Liver (tissue), 9 donors: ENCODE data around the gene OR10A6. TPM values are rescaled to one million over a fixed set of nuclear protein-coding genes. Genes with fewer than 3 reads are reported as not detected.

ENCODE experiments used
- DNase-seq: peaks from one replicate; pipeline ENCODE4 v3.0.0-alpha.2; 2017; ENCODE audit warnings: low spot score
- H3K27ac ChIP-seq, 2 donors: one replicate each; pipeline ENCODE4 v1.7.0; 2013; ENCODE audit warnings: inconsistent platforms in 2 of 2, low read length in 2 of 2, control low read depth in 1 of 2, low read depth in 1 of 2, mild to moderate bottlenecking in 1 of 2
- H3K27me3 ChIP-seq, 4 donors: one replicate each; pipeline versions ENCODE4 v1.6.1 to v1.7.0; 2013; ENCODE audit warnings: low read length in 3 of 4, inconsistent platforms in 1 of 4, mild to moderate bottlenecking in 1 of 4, moderate library complexity in 1 of 4; ENCODE audit not compliant: control insufficient read depth in 4 of 4, insufficient read depth in 4 of 4
- H3K36me3 ChIP-seq, 4 donors: one replicate each; pipeline versions ENCODE4 v1.6.1 to v1.7.0; 2013; ENCODE audit warnings: low read length in 3 of 4, mild to moderate bottlenecking in 3 of 4, low read depth in 1 of 4, moderate library complexity in 1 of 4; ENCODE audit not compliant: control insufficient read depth in 4 of 4, insufficient read depth in 3 of 4
- H3K4me1 ChIP-seq, 4 donors: one replicate each; pipeline versions ENCODE4 v1.6.1 to v1.7.0; 2013; ENCODE audit warnings: low read length in 3 of 4, mild to moderate bottlenecking in 3 of 4, moderate library complexity in 1 of 4; ENCODE audit not compliant: control insufficient read depth in 4 of 4, insufficient read depth in 4 of 4
- H3K4me3 ChIP-seq, 3 donors: one replicate each; pipeline versions ENCODE4 v1.6.1 to v1.7.0; 2013; ENCODE audit warnings: low read length in 3 of 3, control low read depth in 1 of 3, low read depth in 1 of 3, mild to moderate bottlenecking in 1 of 3
- H3K9ac ChIP-seq, 2 donors: one replicate each; pipeline ENCODE4 v1.7.0; 2013; ENCODE audit warnings: low read length in 2 of 2, mild to moderate bottlenecking in 2 of 2, moderate library complexity in 2 of 2, control low read depth in 1 of 2, low read depth in 1 of 2
- H3K9me3 ChIP-seq, 4 donors: one replicate each; pipeline versions ENCODE4 v1.6.1 to v1.7.0; 2013; ENCODE audit warnings: low read length in 3 of 4; ENCODE audit not compliant: control insufficient read depth in 4 of 4
- FOXA1 ChIP-seq: IDR thresholded peaks from 2 replicates; pipeline ENCODE4 v1.6.1; 2016; ENCODE audit warnings: antibody characterized with exemption
- FOXA2 ChIP-seq: IDR thresholded peaks from 2 replicates; pipeline ENCODE4 v1.6.1; 2016; ENCODE audit warnings: antibody characterized with exemption
- GABPA ChIP-seq, 2 donors: IDR thresholded peaks in 1 of 2; conservative IDR thresholded peaks in 1 of 2; 2 replicates each; pipeline ENCODE4 v1.6.1; 2016; ENCODE audit warnings: antibody characterized with exemption in 2 of 2, mild to moderate bottlenecking in 1 of 2, moderate library complexity in 1 of 2
- HNF4A ChIP-seq, 2 donors: conservative IDR thresholded peaks; 2 replicates each; pipeline ENCODE4 v1.6.1; 2016; ENCODE audit warnings: antibody characterized with exemption in 2 of 2, mild to moderate bottlenecking in 2 of 2
- HNF4G ChIP-seq: IDR thresholded peaks from 2 replicates; pipeline ENCODE4 v1.6.1; 2016; ENCODE audit warnings: antibody characterized with exemption
- NR2F2 ChIP-seq: IDR thresholded peaks from 2 replicates; pipeline ENCODE4 v1.6.1; 2016; ENCODE audit warnings: antibody characterized with exemption
- REST ChIP-seq: IDR thresholded peaks from 2 replicates; pipeline ENCODE4 v1.6.1; 2016; ENCODE audit warnings: antibody characterized with exemption, mild to moderate bottlenecking
- RXRA ChIP-seq, 2 donors: IDR thresholded peaks; 2 replicates each; pipeline ENCODE4 v1.6.1; 2017 to 2018; ENCODE audit warnings: antibody characterized with exemption in 2 of 2, mild to moderate bottlenecking in 1 of 2
- SP1 ChIP-seq: IDR thresholded peaks from 2 replicates; pipeline ENCODE4 v1.6.1; 2018; ENCODE audit warnings: antibody characterized with exemption, mild to moderate bottlenecking
- TAF1 ChIP-seq: conservative IDR thresholded peaks from 2 replicates; pipeline ENCODE4 v1.6.1; 2016; ENCODE audit warnings: antibody characterized with exemption, mild to moderate bottlenecking
- YY1 ChIP-seq: IDR thresholded peaks from 2 replicates; pipeline ENCODE4 v1.6.1; 2016; ENCODE audit warnings: antibody characterized with exemption, mild to moderate bottlenecking
- WGBS: extraction: QIAGEN DNeasy Blood & Tissue Kit; methylation state at CpG from one replicate; pipeline ENCODE4 v1.1.7; 2013; 5-methylcytosine and 5-hydroxymethylcytosine counted together
- polyA plus RNA-seq, 2 donors: library from polyadenylated mRNA; stranded (reverse) in 1 of 2; unstranded in 1 of 2; fragments of 200-250 nt in 1 of 2; fragments of >200 nt in 1 of 2; fragmentation: Nextera tagmentation in 1 of 2; extraction: Ambion mirVana in 1 of 2; gene quantifications; one replicate each; pipeline versions ENCODE4 v1.2.1 to v1.2.3, GENCODE V29; 2013 to 2015
- total RNA-seq, 2 donors: library from RNA; depleted of rRNA; stranded (reverse); fragments of >200 nt; gene quantifications; one replicate each; pipeline ENCODE4 v1.2.3, GENCODE V29; 2014
- TF ChIP-seq, protein P1 (sequence below): IDR thresholded peaks from 2 replicates; pipeline ENCODE4 v1.6.1; 2016; ENCODE audit warnings: antibody characterized with exemption
- TF ChIP-seq, protein P2 (sequence below): IDR thresholded peaks from 2 replicates; pipeline ENCODE4 v1.6.1; 2016; ENCODE audit warnings: antibody characterized with exemption
- donor health status: healthy.
- donor health status: healthy.
- donor health status: healthy.
- donor health status: healthy.
- donor health status: healthy.

Gene OR10A6
- total and polyA plus RNA-seq, 4 donors, result not detected

GRCh38 chr11:7905549-7905948, 25.5 kb downstream of the OR10A6 start:
- Histone ChIP-seq H3K9ac (no peak overlapping the region), H3K27ac (no peak overlapping the region), H3K27me3 (no peaks in the 10 kb centered on the region), H3K9me3 (no peaks in the 10 kb centered on the region), H3K36me3 (no peaks in the 10 kb centered on the region), H3K4me3 (no peak overlapping the region), H3K4me1 (peaks cover 0 to 3% (median 1%) of the 10 kb centered on the region in 4 donors)
- 77% methylated on average over 9 of the region's 9 CpGs for WGBS
- DNase-seq, result no peak
- TF ChIP-seq HNF4A (conservative IDR thresholded peaks at IDR 0.05) (no peak), REST (no peak), TAF1 (no peak), RXRA (IDR thresholded peaks at IDR 0.05) (no peak), HNF4G (no peak), NR2F2 (no peak), FOXA1 (no peak), FOXA2 (no peak)

GRCh38 chr11:7904917-7905316, 26.2 kb downstream of the OR10A6 start:
- Histone ChIP-seq H3K9ac (no peak overlapping the region), H3K4me3 (no peak overlapping the region), H3K27me3 (no peaks in the 10 kb centered on the region), H3K27ac (no peak overlapping the region), H3K4me1 (peaks cover 0 to 3% (median 1%) of the 10 kb centered on the region in 4 donors), H3K36me3 (no peaks in the 10 kb centered on the region), H3K9me3 (no peaks in the 10 kb centered on the region)
- 56% methylated on average over 3 of the region's 3 CpGs for WGBS
- no peak for DNase-seq
- TF ChIP-seq, protein P1, sequence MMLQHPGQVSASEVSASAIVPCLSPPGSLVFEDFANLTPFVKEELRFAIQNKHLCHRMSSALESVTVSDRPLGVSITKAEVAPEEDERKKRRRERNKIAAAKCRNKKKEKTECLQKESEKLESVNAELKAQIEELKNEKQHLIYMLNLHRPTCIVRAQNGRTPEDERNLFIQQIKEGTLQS, result no peak
- no peak for TF ChIP-seq SP1
- TF ChIP-seq NR2F2, result no peak

DNA sequence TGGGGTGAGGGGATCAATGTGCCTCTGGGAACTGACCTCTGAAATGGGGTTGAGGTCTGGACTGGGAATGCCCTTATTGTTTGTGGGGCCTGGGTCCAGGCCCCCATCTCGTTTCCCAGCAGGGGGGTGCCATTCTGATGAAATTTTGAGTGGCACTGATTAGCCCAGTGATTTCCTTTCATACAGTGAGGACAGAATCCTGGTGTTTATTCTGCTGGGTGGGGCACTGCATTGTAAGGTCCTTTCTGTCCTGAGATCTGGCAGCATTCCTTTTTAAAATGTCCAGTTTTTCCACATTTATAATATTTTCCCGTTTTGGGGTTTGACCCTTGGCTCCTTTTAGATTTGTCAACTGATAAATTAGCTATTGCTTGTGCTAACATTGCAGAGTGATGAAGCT, 27.1 kb downstream of the OR10A6 start:
- no peak overlapping the region for H3K9ac ChIP-seq
- no peaks in the 10 kb centered on the region for H3K9me3 ChIP-seq
- peaks cover 0 to 3% (median 1%) of the 10 kb centered on the region in 4 donors for H3K4me1 ChIP-seq
- WGBS, result 27% methylated on average over 2 of the region's 2 CpGs
- no peaks in the 10 kb centered on the region for H3K36me3 ChIP-seq
- DNase-seq, result no peak
- no peak for TF ChIP-seq FOXA1
- no peak for TF ChIP-seq NR2F2
- TF ChIP-seq TAF1, result no peak
- TF ChIP-seq, protein P2, sequence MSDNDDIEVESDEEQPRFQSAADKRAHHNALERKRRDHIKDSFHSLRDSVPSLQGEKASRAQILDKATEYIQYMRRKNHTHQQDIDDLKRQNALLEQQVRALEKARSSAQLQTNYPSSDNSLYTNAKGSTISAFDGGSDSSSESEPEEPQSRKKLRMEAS, result no peak
- no peak for TF ChIP-seq YY1
- TF ChIP-seq, protein P1, result no peak
- no peak for TF ChIP-seq GABPA (IDR thresholded peaks at IDR 0.05 in 1 of 2, conservative IDR thresholded peaks at IDR 0.05 in 1 of 2)
- no peaks in the 10 kb centered on the region for H3K27me3 ChIP-seq
- H3K27ac ChIP-seq, result no peak overlapping the region
- no peak overlapping the region for H3K4me3 ChIP-seq
